DMS 273 (cell line): ENCODE measurements around the gene RGCC.
A peak's percentile ranks its signal among the peaks of the same experiment; 100 is the strongest.

Source experiments
- DNase-seq: peaks from one replicate; lab custom pipeline; 2025; ENCODE audit not compliant: unreplicated experiment; lab: John Stamatoyannopoulos, UW

The RGCC gene

DNA sequence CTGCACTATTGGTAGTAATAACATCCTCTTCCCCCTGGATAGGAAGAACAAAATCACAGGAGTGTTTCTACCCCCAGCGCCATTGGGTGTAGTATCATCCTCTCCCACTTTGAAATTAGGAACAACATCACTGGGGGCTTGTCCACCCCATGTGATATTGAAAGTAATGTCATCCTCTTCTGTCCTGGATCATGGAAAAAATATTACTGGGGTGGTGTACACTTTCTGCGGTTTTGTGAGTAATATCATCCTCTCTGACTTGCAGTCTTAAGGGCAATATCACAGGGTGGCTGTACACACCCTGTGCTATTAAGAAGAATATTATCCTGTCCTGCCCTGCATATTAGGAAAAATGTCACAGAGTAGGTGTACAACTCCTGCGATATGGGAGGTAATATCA lies 4.9 kb upstream of the RGCC start:
- no peak for DNase-seq

DNA sequence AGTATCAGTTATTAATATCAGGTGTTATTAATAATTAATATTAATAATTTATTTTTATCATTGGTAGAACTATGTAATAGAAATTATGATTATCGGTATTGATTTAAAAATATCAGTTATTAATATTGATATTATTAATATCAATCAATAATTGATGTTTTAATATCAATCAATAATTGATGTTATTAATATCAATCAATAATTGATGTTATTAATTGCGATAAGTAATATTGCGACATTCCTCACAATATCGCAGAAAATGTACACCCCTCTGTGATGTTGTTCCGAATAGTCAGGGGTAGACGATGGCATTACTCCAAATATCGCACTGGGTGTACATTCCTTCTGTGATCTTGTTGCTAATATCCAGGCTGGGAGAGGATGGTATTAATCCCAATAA lies 3.7 kb upstream of the RGCC start:
- DNase-seq: no peak

DNA sequence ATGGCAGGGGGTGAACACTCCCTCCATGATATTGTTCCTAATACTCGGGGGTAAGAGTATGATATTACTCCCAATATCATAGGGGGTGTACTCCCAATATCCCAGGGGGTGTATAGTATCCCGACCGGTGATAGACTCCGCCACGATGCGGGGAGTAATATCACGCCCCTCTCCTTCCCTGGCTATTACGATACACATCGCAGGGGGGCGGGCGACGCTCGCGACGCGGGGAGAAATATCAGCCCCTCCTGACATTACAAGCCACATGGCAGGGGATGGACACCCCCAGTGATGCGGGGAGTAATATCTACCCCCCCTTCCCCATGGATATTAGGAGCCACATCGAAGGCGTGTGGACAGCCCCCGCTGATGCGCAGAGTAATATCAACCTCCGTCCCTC lies 3.2 kb upstream of the RGCC start:
- no peak for DNase-seq

DNA sequence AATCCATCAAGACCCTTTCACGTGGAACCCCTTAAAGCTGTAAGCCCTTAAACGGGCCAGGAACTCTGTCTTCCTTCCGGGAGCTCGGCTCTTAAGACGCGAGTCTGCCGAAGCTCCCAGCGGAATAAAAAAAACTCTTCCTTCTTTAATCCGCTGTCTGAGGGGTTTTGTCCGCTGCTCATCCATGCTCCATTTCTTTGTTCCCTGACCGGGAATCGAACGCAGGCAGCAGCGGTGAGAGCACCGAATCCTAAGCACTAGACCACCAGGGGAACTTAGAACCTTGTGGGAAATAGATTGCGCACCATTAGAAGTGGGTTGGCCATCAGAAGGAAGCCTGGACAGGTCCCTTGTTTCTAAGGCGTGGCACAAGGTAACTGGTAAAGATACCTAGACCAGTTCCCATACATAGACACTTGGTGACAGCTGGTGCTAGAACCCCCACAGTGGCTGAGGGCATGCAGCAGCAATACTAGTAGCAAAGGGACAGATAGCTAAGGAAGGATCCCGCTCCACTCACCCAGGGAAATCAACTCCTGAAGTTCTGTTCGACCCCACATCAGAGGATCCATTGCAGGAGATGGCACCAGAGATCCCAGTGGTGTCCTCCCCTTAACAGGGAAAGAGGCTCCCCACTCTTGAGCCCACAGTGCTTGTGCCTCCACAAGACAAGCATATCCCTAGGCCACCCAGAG lies 1.5 kb upstream of the RGCC start:
- DNase-seq: peak; percentile 22

DNA sequence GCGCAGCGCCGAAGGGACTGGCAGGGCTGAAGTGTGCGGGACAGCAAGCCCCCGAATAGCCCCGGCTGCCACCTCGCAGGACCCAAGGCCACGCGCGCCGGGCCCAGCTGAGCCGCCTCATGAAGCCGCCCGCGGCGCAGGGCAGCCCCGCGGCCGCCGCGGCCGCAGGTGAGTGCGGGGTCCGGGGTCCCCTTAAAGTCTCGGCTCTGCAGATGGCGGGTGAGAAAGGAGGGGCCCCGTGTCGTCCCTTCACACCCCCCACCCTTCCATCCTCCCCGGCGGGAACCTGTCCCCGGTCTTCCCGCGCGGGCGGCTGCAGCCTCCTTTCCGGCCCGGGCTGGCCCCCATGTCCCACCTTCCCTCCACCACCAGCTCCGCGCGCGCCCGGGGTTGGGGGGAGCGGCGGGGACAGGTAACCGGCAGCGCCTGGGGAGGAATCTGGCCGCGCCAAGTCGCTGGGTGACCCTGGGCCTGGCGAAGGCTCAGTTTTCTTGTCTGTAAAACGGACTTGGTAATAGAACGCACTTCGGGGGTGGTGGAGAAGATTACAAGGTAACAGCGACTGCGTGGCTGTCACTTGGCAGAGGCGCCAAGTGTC lies 338 bp downstream of the RGCC start:
- DNase-seq: peak; percentile 38

DNA sequence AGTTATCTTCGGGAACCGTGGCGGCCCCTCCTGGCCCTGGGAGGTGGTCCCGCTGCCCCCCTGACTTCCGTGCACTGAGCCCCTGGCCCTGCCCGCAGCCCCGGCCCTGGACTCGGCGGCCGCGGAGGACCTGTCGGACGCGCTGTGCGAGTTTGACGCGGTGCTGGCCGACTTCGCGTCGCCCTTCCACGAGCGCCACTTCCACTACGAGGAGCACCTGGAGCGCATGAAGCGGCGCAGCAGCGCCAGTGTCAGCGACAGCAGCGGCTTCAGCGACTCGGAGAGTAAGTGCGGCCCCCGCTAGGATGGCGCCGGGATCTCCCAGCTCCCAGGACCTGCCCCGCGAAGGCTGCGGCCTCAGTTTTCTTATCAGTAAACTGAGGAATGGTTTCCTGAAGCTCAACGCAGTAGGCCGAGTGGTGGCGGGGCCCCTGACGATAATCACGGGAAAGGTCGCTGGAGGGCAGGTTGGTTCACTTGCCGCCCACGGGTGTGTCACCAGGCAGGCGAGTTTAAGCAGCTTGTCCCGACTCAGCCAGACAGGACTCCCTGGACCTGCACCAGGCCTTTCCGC lies 924 bp downstream of the RGCC start:
- peak; percentile 37 for DNase-seq

DNA sequence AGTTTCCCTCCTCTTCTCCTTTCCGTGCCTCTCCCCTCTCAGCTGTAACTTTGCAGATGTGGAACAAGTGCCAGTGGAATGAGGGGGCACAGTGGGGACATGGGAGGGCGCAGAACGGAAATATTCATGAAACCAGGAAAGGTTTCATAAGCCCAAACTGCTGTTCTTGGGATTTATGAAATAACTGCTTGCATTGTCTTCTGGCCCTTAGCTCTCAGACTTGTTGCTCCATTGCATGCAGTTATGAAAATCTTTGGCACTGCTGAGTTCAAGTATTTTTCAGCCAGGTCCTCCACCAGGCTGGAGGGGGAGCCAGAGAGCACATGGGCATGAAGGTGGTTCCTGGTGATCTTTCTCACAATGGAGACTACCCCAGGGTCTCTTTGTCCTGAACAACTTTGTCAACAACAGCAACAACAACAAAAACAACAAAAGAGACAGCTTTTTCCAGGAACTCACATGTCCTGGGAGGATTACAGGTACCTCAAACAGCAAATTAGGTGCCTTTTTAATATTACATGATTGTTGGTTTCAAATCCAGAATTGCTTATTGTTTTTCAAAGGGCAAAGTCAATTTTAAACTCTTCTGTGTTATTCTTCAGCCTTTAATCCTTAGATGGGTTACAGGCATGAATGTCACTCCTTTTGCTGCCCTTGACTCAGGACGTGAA lies 1.5 kb downstream of the RGCC start:
- peak; percentile 55 for DNase-seq

DNA sequence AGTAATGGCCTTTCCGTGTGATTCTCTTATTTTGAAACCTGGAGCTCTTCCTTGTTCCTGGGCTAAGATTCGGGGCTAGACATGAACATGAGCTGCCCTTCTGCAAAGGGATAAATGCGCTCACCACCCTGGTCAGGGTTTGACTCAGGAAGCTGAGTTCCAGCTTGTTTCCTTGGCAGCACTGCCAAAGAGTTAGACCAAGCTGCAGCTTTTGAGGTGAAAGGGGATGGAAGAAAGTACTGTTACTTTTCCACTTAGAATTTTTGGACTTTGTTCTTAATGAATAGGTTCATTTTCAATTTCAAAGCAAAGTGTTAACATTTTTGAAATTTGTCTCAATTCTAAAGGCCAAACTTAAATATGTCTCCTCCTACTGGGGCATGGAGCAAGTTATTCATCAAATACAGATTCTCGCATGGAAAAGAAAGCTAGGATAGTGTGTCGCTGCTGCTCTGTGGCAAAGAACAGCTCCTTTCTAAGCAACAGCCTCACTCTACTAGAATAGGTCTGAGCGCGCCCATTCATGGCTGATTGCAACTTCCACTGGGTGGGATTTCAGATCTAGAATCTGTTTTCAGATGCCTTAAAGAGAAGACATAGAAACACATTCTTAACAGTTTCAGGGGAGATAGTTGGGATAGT lies 2.2 kb downstream of the RGCC start:
- DNase-seq: no peak

DNA sequence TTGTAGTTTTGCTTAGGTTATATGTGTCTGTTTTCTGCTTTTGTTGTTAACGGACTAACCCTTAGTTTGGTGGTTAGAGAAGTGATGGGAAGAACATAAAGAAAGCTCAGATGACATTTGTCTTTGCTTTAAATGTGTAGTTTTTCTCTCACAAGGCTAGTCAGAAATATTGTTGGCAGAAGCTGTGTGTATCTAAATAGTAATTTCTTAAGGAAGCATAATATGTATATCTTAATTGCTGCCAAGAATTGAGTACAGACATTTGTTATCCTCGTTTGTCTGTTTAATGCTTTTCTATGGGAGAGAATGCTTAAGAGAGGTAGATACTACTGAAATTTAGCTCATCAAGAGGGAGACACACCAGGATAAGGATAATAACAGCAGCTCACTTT lies 2.7 kb downstream of the RGCC start:
- DNase-seq: no peak

DNA sequence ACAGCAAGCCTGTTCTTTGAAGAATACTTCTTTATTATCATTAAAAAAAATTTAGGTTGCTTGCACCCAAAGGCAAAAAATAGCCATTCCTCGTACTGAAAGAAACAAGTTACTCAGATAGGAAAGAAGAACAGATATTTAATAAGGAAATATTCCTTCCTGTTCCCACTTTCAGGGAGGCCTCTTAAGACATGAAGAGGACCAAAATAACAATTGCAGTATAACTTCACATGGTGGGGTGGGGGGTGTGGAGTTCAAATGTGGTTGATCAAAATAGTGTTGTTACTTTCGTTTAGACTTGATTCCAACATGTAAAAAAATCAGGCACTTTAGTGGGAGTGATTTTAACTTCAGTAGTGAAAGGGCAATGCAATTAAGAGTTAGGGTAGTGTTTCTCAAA lies 3.6 kb downstream of the RGCC start:
- DNase-seq: no peak

DNA sequence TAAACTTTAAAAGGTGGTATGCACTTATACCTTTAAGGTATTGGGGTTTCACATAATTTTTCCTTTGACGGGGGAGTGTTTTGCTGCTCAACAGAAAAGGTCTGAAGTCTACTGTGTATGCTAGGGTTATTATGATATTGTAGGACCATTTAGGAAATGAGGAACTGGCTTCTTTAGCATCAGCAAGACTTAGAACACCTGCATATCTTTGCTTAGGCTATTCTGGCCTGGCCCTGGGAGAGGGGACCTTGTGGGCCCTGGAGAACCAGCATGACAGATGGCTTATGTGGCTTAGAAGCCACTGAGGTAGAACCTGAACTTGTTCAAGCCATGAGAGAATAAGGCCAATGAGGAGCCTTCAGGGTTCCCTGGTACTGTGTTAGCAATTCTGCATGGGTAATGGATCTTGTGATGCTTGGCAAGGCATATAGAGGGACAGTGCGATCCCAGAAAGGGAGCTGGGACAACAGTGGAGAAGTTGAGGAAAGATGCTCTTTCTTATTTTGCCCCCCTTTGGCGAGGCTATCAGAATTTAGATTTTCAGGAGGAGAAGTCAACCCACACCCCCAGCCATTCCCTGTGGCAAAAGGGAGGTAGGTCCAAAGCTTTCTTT lies 4.3 kb downstream of the RGCC start:
- no peak for DNase-seq

DNA sequence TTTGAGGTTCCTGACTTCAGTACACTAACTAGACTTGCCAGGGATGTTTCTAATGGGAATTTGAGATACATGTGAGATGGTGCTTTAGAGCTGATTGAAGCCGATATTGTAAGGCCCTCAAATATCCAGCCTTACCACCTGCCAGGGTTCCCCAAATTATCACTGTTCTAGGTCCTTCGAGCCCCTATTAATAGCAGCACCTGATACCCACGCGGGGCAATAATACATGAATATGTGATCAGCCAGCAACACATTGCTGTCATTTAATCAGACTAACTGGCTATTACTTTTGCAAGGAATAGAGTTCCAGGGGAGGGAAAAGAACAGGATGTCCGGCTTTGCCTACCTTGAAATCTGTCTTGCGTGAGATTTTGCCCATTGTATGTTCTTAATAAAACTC lies 5.1 kb downstream of the RGCC start:
- DNase-seq: no peak

DNA sequence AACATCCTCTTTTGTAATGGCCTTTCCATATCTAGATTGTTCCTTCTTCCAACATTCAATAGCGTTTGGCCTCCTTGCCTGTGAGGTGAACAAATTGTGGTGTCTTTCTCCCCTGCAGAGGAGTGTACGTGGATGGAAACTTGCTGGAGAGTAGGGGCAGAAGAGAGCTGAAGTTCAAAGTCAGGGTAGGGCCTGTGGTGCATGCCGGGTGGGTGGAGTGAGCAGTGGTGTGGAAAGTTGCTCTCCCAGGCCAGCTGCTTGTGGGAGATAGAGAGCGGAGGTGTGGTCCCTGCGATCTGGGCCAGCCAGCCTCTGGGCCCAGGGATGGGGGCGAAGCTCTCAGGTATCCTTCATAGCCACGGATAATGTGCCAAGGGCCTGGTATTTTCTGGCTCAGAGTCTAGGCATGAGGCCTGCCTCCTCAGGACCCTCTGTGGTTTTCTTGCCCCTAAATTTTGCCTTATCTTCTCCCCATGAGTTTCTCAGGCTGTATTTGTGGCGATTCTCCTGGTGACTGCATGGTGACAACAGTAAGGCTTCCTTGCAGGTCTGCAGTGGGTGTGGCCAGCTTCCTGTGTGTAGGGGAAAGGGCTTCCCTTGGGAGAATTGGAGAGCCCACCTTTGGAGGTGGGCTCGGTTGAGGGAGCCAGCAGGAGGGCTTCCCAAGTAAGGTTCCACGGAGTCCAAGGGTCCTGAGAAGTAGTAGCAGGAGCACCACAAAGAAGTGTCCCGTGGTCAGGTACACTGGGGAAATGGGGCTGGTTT lies 6.7 kb downstream of the RGCC start:
- DNase-seq: no peak

DNA sequence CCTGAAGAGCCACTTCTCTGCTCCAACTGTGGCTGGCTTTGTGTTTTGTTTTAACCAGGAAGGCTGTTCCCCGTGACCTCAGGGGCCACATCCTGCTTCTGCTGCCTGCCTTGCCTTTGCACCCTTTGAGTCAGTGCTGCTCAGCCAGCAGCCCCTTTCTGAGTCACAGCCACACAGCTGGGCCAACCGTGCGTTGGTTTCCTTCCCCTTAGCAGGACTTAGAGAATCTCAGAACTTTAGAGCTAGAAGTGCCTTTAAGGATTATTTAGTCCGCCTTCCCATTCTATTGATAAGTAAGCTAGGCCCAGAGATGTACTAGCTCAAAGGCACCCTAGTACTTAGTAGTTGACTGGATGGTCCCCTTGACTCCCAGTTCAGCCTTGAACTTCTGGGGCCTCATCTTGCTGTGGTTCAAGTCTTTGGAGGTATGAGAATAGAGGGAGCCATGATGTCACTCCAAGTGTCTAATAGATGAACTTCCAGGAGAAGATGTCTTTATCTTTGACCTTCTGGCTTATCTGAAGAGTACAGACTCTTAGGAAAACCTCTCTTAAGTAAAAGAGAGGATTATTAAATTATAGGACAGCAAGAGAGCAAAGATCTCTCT lies 8.0 kb downstream of the RGCC start:
- no peak for DNase-seq

DNA sequence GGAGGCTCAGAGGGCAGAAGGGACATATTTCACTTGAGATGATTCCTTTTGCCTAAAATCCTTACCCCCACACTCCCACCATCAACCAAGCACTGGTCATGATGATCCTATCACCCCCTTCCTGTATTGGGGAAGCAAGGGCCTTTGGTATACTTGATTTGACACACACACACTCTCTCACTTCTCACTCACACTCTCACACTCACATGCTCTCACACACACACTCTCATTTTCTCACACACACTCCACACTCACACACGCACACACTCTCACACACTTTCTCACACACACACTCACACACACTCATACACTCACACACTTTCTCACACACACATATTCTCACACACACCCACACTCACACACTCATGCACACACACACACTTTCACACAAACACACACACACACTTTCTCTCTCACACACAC lies 8.6 kb downstream of the RGCC start:
- no peak for DNase-seq

DNA sequence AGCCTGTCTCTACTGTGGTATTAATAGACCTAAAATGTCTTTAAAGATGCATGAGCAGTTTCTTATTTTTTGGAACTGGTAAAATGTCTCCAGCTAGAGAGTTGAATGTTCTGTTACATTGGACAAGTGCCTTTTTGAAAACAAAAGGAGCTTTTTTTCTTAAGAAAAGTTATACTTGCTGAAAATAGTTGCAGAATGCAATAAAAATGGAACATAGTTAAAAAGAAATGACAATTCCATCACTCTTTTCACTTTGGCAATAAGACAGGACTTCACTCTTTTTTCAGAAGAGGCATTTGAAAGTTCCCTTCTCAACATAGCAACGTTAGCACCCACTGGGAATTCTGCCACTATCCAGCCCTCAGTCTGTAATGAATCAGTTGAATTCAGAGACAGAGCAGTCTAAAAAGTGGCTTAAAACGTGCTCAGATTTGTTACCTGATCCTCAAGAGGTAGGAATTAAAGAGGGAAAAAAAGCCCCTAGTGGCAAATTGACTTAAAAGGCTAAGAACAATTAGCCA lies 10.1 kb downstream of the RGCC start:
- DNase-seq: no peak

DNA sequence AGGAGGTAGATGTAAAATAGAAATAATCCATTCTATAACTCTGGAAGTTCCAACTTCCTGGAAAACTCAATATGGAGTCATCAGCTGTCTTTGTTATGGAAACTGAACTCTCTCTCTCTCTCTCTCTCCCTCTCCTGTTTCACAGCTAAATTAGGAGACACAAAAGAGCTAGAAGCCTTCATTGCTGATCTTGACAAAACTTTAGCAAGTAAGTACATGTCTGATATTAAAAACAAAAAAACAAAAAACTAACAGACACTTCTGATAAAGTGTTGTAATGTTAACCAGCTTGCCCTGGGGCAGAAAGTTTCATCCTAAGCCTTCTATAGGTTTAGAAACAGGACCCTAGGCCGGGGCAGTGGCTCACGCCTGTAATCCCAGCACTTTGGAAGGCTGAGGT lies 11.3 kb downstream of the RGCC start:
- DNase-seq: no peak

DNA sequence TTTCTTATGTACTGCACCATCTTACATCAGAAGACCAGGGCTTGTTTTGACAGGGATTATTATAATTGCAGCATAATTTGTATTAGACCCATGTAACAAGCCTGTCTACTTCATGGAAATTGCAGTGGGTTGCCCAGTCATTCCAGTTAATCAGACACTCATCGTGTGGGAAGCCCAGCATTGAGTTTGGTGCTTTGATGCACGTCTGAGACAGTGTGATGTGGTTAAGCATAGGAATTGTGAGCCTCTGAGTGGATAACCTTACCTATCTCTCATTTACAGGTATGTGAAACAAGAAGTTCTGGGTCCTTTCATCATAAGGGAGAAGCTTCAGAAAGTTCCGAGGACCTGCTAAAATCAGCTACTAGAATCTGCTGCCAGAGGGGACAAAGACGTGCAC lies 12.8 kb downstream of the RGCC start:
- no peak for DNase-seq

DNA sequence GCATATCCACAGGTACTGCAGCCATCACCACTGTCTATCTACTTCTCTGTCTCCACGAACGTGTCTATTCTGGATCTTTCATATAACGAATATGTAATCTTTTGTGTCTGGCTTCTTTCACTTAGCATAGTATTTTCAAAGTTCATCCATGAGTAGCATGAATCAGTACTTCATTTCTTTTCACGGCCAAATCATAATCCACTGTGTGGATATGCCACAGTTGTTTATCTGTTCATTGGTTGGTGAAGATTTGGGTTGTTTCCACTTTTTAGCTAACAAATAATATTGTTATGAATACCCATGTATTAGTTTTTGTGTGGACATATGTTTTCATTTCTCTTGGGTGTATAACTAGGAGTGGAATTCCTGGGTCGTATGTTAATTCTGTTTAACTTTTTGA lies 14.4 kb downstream of the RGCC start:
- DNase-seq: no peak

DNA sequence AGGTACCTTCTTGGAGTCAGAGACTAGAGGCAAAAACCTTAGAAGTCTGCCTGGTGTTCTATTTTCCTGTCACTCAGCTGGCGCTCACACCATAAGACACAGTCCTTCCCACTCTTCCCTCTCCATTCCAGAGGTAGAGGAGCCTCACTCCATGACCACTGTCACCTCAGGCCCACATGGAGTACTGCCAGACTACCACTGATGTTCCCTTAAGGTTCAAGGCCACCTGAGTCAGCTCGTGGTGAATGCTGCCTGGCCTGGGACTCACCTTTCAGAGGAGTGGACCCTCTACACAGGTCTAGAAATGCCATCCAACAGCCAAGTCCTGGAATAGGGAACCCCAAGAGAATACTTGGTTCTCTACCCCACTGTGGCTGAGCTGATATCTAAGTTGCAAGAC lies 29.9 kb downstream of the RGCC start:
- no peak for DNase-seq
